Rectal smooth muscle tissue (tissue), 1 donor: ENCODE measurements around the gene IPO9.

Source experiments
- H3K27ac ChIP-seq: one replicate; pipeline ENCODE4 v1.7.0; 2013; ENCODE audit warnings: low read depth, low read length, inconsistent platforms
- H3K27me3 ChIP-seq: one replicate; pipeline ENCODE4 v1.7.0; 2013; ENCODE audit warnings: low read length; ENCODE audit not compliant: control insufficient read depth, insufficient read depth
- H3K36me3 ChIP-seq: one replicate; pipeline ENCODE4 v1.7.0; 2013; ENCODE audit warnings: low read length; ENCODE audit not compliant: control insufficient read depth, insufficient read depth
- H3K4me1 ChIP-seq: one replicate; pipeline ENCODE4 v1.7.0; 2013; ENCODE audit warnings: low read length; ENCODE audit not compliant: control insufficient read depth, insufficient read depth
- H3K4me3 ChIP-seq: one replicate; pipeline ENCODE4 v1.7.0; 2013; ENCODE audit warnings: low read length
- H3K9ac ChIP-seq: one replicate; pipeline ENCODE4 v1.7.0; 2013; ENCODE audit warnings: low read length

The IPO9 gene

DNA sequence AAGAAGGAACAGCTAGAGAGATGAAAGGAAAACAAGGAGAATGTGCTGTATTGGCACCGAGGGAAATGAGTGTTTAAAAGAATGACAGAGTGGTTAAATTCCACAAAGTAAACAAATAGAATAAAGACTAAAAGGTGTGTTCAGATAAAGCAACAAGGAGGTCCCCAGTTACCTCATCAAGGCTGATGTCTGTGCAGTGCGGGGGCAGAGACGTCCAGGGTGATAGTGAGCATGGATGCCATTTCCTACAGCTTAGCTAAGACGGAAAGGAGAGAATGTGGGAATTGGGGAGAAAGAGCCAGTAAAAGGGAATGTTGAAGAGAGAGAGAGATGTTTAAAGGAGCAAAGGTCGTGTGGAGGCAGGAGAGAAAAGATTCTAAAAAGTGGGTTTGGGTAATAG, 101.8 kb downstream of the IPO9 start:
- no peak overlapping the region for H3K4me3 ChIP-seq
- no peak overlapping the region for H3K9ac ChIP-seq
- peaks cover 22% of the 10 kb centered on the region for H3K4me1 ChIP-seq
- peak overlapping the region; percentile 33 for H3K27ac ChIP-seq
- no peaks in the 10 kb centered on the region for H3K36me3 ChIP-seq
- no peaks in the 10 kb centered on the region for H3K27me3 ChIP-seq
